ENCODE data around the gene DDIAS. TPM values are rescaled to one million over a fixed set of nuclear protein-coding genes. Genes with fewer than 3 reads are reported as not detected.

DDIAS gene
- total and polyA plus RNA-seq, 9 of the 15 experiments (the other 6 are each of a cell fraction or from before 2014, with no cell fraction given), result 9.4 to 27.2 (median 23.3) TPM

GRCh38 chr11:82899957-82900276 is 1.6 kb upstream of the DDIAS start (continued):
- TF ChIP-seq, protein P1, sequence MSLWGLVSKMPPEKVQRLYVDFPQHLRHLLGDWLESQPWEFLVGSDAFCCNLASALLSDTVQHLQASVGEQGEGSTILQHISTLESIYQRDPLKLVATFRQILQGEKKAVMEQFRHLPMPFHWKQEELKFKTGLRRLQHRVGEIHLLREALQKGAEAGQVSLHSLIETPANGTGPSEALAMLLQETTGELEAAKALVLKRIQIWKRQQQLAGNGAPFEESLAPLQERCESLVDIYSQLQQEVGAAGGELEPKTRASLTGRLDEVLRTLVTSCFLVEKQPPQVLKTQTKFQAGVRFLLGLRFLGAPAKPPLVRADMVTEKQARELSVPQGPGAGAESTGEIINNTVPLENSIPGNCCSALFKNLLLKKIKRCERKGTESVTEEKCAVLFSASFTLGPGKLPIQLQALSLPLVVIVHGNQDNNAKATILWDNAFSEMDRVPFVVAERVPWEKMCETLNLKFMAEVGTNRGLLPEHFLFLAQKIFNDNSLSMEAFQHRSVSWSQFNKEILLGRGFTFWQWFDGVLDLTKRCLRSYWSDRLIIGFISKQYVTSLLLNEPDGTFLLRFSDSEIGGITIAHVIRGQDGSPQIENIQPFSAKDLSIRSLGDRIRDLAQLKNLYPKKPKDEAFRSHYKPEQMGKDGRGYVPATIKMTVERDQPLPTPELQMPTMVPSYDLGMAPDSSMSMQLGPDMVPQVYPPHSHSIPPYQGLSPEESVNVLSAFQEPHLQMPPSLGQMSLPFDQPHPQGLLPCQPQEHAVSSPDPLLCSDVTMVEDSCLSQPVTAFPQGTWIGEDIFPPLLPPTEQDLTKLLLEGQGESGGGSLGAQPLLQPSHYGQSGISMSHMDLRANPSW (CRISPR knock-in tag; IDR thresholded peaks at IDR 0.05), result 0 out of 2 replicates have a peak, but pooled peaks have one; percentile 65
- TF ChIP-seq TEAD4 (IDR thresholded peaks at IDR 0.05; ENCODE audit: low read length), result no peak
- TF ChIP-seq TEAD4 (CRISPR knock-in tag; IDR thresholded peaks at IDR 0.05; ENCODE audit: borderline replicate concordance), result no peak
- TF ChIP-seq NR1H2 (CRISPR knock-in tag; IDR thresholded peaks at IDR 0.05), result 0 out of 2 replicates have a peak, but pooled peaks have one; percentile 28
- TF ChIP-seq CEBPB (tag; IDR thresholded peaks at IDR 0.05), result no peak
- TF ChIP-seq NFE2L1 (tag; IDR thresholded peaks at IDR 0.05; ENCODE audit: borderline replicate concordance, low read depth), result no peak
- TF ChIP-seq SIN3B (IDR thresholded peaks at IDR 0.05; ENCODE audit: low read depth), result 0 out of 2 replicates have a peak, but pooled peaks have one; percentile 13
